Stimulated activated CD8-positive, alpha-beta memory T cell treated with anti-CD3 and anti-CD28 coated beads, Interleukin-2, amount 100 ng/mL, for 1 hour (primary cell): Measurements from ENCODE around the gene RWDD1.

ENCODE experiments used
- DNase-seq, 2 donors: peaks; one replicate each; pipeline ENCODE4 v3.0.0-alpha.2; 2020; ENCODE audit warnings: low read depth in 2 of 2

The RWDD1 gene, protein sequence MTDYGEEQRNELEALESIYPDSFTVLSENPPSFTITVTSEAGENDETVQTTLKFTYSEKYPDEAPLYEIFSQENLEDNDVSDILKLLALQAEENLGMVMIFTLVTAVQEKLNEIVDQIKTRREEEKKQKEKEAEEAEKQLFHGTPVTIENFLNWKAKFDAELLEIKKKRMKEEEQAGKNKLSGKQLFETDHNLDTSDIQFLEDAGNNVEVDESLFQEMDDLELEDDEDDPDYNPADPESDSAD

DNA sequence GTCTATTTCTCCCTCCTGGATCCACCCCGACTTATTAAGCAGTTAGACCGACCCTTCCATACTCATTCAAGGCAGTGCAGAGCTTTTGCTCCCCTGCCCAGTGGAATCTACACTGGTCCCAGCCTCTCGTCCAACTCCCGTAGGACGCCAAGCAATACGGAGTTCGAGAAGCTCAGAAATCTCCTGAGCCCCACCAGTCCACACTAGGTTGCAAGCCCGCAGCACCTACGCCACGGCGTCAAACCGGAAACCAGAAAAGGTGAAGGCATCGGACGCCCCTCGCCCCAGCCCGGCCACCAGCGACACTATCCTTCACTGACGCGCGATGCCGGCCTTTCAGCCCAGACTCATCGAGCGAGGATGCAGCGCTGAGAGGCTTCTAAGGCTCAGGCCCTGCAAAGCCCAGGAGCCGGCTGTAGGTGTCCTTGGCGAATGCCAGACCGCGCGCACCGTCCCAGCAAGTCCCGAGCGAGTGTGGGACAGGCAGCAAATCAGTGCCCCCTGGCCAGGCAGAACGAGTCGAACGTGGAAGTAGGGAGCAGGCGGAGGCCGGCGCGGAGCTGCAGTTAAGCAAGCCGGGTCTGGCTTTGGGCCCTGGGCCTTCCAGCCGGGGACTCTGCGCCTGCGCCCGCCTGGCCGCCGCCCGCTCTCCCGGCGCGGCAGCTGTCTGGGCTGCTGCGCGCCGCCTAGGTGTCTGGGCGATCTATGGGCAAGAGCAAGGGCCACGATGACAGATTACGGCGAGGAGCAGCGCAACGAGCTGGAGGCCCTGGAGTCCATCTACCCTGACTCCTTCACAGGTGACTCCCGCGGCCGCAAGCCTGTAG lies at the start of gene RWDD1:
RWDD1 (plus strand) TSS at position 649 of the 827 bp plus-strand sequence; CDS start at position 728, 79 bp downstream.
- DNase-seq: peak; percentile 92 to 96

DNA sequence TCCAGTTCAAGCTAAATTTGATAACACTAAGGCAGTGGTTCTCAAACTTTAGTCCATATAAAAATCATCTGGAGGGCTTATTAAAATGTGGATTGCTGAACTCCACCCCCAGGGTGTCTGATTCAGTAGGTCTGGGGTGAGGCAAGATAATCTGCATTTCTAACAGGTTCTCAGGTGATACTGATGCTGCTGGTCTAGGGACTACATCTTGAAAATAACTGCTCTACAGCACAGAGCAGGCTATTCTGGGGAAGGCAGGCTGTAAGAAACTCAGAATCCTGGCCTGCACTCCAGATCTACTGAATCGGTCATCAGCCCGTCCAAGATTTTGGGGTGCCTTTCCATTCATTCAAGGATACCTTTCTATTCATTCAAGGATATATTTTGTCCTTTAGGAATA lies 48.4 kb upstream of the RWDD1 start:
- no peak for DNase-seq

DNA sequence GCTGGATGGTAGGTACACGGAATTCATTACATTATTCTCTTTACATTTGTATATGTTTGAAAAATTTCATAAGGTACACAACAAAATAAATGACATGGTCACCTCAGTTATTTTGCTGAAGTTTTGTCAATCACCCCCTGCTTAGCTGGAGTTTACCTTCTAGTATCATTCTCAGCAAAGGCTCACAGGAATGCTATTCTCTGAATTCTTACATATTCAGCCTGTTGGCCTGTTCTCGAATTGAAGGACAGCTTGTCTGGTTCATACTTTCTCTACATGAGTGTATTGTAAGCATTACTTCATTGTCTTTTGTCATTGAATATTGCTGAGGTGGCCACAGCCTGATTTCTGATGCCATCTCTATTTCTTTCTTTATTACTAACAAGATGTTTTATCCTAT lies 47.1 kb upstream of the RWDD1 start:
- no peak for DNase-seq

DNA sequence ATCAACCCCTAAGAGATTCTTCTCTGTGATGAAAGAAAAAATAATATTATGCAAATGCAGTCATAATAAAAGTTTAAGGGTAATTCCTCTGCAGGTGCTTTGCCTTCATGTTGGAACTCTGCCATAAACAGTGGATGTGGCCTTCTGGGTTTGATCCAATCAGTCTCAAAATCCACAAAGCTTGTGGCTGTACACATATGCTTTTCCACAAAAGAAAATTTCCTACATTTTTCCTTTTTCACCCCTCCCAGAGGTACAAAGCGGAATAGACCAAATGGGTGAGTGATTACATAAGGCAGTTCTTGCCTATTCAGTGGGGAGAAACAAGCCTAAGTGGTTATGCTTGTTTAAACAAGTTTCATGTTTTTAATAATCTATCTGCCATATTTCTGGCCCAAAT lies 43.2 kb upstream of the RWDD1 start:
- DNase-seq: no peak

DNA sequence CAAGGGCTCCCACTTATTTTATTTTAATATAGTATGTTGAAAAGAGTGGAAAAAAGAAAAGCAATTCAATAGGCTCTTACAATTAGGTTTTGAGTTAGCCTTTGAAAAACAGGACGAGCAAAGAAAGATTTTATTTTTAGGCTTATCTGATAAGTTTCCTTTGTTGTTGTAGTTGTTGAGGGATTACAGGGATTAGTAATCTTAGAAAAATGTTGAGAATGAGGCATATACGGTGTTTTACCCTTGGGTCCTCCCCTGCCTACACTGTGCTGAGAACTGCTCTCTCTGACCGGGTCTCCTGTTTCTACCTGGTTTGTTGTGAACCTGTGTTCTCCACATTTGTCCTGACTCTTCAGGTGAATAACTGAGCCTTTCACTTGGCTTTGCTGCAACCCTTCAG lies 42.5 kb upstream of the RWDD1 start:
- DNase-seq: no peak

DNA sequence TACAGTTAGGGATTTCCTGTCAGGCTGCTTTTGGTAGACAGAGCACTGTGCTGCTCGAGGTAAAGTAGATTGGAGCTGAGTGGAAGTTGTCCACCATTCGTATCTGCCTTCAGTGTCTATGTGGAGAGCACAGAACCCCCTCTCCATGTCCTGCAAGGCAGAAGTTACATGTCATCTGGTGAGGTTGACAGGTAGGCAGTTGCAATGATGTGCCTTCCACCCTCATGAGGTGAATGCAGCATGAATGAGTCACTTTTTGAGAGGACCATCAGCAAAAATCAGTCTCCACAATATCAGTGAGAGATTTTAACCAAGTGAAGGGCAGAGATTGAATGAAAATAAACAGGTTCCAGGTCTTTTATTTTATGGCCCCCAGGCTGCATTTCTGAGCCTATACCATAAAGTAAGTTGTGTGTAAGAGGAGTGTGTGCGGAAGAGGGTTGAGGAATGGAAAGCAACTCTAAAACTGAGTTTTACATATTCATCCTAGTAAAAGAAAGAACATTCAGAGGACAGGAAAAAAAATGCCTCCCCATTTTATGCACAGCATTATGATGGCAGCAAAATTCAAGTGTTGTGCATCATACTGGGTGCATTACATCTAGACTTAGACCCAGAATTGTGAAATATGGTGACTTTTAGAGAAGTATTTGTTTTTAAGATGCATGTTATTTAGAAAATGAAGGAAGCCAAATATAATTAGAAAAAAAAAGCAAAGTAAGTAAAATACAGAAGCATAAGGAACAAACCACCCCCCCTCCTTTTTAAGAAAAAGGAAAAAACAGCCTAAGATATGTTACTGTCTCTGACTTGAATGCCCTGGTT lies 41.6 kb upstream of the RWDD1 start:
- DNase-seq: no peak

DNA sequence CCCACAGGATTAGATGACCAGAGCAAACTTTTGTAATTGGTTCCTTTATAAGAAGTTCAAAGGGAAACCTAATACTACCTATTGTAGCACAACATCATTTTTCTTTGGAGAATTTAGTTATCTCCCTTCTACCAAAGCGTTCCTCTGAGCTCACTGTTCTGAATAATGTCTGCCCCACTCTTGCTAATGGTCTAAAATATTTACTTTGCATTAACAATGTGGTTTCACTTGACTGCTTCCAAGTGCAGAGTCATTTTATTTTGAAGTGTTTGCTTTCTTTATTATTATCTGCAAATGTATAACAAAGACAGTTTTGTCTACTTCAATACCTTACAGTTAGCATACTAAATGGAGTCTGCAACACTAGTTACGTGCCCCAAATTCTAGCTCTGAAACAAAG lies 40.9 kb upstream of the RWDD1 start:
- no peak for DNase-seq

DNA sequence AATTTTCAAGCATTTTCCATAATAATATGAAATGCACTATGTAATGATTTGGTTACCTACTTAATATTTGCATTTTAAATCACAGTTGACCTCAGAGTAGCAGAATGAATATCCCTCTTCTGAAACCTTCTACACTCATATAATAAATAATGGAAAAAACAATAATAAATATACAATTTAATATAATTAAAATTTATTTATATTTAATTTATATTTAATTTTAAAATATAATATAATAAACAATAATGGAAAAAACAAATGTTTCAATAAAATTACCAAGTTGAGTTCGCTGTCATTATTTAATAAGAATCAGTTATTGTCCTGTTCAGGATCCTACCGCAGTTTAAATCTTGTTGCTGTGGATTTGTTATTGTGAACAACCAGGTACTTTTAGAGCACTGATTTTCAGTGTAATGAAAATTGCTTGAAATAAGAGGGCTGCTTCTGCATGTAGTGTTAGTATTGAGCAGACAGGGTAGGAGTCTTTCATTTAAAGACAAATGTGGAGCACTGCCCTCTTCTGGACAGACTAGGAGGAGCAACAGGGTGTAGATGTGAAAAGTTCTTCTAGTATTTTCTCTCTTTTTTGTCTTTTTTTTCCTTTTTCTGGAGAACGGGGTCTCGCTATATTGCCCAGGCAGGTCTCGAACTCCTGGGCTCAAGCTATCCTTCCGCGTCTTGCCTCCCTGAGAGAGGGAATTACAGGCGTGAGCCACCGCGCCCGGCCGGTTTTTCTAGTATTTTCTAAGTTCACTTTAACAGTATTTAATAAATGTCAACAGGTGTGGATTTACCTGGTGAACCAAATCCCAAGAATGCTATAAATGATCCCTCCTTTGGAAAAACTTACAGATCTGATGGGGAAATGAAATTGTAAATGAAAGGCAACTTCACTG lies 39.4 kb upstream of the RWDD1 start:
- peak in 1 of 2 donors; percentile 24 for DNase-seq

DNA sequence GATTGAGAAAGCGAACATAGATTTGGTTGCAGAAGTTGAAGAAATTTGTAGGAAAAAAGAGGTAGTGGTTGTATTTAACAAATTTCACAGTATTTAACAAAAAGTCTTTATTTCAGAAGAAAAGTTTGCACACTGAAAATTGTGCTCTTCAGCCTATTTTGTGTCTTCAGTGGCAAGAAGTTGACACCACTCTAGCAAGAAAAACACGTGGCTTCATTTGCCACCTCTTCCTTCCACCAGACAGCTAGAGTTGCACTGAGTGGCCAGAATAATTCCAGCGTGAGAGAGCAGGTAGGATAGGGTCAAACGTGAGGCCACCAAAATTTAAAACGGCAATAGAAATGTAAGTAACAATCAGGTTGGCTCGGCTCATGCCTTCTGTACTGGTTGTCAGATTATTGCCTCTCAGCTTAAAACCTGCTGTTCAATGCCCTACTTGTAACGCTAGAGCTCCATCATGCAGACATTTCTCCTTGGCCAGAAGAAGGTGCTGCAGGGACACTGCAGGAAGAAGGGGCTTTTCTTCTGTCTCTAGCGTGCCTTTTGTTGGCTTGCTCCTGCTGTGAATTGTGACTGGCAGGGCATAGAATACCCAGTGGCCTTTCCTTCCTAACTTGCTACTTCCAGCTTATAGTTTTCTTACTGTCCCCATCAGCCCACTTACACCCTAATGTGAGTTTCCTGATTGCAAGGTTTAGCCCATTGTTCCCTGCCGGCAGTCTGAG lies 37.9 kb upstream of the RWDD1 start:
- DNase-seq: no peak

DNA sequence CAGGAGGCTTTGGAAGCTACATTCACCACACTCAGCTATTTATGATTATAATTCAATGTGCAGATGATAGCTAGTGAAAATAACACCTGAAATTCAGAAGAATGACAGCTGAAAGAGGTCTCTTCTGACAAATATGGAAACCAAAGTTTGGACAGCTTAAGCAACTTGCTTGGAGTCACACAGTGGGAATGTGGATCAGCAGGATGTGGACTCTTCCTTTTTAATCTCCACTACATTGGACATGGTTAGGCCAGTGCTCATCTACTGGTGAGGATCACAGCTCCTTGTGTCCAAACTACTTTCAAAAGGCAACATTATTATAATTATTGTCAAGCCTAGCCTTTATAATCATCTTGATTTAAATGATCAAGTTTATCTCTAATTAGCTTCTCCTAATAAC lies 36.2 kb upstream of the RWDD1 start:
- DNase-seq: no peak

DNA sequence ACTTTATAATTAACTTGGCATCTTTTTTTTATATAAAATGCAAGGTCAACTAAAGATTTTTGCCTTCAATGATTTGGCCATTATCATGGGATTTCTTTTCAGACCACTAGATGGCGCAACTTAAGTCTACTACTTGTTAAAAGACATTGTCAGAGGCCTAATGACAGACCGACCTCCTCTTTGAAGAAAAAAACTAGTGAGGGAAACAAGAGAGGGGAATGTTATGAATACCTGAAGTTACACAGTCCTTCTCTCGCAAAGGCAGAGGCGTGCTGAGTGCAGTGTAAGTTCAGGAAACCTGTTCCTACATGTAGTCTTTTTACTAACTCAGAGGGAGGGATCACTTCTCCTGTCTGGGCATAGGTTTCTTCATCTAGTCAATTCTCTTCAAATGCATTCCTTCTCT lies 35.1 kb upstream of the RWDD1 start:
- no peak for DNase-seq

DNA sequence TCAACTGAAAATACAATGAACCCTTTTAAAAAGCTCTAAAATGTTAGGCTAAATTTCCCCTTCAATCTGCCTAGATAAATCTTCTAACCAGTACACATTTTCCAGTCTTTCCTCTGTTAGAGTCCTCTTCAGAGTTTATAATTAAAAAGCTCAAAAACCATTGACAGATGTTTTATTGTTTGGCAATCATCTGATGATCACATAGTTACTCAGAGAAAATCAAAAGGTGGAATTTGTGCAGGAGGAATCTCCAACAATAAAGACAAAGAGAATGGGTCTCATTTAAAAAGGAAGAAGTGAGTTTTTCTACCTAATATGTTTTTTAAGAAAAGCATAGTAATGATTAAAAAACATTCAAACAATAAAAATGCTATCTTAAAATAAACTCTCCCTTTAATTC lies 28.9 kb upstream of the RWDD1 start:
- DNase-seq: no peak

DNA sequence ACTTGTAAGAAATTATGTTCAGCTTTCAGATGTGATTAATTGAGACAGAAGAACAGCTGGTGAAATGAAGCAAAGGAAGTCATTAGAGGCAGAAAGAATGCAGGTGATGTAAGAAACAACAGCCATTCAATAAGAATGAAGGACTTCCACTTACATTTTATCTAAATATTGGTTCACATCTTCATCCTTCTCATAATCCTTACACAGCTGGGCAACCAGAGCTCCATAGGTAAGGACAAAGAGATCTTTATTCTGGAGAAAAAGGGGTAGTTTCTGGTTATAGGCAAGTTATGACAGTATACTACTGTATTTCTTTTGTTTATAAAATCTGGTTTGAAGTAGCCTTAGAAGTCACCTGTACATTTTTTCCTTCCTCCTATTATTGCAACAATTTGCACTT lies 28.2 kb upstream of the RWDD1 start:
- no peak for DNase-seq

DNA sequence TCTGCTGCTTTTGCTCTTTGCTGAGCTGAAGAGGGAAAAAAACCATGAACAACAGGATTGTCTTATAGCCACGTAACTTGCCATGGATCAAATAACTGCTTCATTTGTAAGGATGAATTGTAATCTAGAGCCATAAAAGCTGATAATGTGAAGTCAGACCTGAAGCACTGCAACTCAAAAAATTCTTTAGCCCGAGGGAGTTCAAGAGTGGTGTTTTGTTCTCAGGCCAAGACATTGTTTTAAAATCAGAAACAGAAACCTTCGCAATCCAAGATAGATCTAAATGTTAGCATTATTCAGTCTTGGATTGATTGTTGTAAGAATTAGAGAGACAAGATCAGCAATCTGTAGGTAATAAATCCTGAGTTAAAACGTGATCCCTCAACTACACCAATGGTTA lies 25.7 kb upstream of the RWDD1 start, which contains the start of gene TRAPPC3L:
TRAPPC3L (minus strand) TSS at position 34 of the 400 bp plus-strand sequence. CDS start 170 bp downstream, outside the sequence.
- DNase-seq: no peak

DNA sequence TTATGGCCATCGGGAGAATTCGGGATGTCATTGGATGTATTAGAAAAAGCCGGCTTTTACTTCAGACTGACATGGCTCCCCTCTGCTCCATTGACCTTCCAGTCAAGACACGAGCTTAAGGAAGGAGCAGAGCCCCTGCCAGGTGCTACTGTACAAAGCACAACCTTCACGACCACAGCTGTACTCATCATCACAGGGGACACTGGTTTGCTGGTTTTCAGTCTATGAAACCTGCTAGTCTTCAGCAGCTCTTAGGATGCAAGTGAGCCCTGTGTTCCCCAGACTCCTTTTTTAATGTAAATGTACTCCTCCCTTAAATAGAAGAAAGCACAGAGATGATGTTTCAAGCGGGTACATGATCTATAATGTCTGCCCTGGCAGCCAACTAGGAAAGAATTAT lies 23.9 kb upstream of the RWDD1 start:
- DNase-seq: no peak

DNA sequence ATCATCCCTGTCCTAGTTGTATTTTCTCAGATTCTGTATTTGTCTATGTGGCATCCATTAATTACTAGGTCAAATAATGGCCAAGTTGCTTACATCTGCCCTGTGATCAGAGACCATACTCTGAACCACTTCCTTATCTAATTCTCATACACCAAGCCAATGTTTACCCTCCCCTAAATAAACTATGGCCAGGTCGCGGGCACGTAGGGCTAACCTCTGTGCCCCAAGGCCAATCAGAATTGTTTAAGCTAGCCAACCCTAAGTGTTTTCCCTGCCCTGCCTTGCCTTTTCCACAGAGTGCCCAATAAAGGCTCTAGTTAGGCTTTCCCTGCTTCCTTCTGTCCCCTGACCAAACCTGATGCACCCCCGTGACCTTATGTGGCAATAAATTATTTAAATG lies 20.5 kb upstream of the RWDD1 start:
- DNase-seq: no peak

DNA sequence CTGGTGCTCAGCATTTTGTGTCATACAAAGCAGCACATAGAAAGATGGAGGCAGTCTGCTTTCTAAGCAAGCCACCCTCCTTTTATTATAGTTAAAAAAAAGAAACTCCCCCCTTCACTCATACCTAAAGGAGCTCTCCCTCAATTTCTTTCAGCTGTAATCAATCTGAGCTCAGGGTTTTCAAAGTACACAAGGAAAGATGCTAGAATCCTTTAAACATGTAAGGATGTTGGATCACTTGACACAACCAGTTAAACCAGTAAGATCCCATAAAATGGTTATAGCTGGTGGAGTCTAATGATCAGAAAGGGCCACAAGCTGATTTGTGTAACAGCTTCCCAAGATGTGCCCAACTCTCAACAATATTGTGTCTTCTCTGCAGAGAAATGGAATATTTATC lies 17.9 kb upstream of the RWDD1 start, which contains the start of gene CALHM4:
CALHM4 (plus strand) TSS at position 301 of the 400 bp plus-strand sequence; CDS start at position 344, 43 bp downstream.
- DNase-seq: no peak

DNA sequence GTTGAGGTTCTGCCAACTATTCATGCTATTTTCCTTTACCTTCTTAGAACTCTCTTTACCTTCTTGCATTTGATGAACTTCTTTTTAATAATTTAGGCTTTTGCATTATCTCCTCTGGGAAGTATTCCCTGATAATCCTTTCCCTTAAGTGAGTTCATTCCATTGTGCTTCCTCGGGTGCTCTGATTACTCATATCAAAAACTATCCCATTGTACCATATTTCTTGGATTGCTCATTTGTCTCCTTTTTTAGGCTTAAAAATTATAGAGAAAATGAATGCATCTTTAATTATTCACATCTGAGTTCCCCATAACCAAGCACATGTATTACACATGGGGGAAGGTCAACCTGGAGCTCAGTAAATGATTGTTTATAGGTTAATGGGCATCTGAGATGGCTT lies 15.2 kb upstream of the RWDD1 start:
- DNase-seq: no peak

DNA sequence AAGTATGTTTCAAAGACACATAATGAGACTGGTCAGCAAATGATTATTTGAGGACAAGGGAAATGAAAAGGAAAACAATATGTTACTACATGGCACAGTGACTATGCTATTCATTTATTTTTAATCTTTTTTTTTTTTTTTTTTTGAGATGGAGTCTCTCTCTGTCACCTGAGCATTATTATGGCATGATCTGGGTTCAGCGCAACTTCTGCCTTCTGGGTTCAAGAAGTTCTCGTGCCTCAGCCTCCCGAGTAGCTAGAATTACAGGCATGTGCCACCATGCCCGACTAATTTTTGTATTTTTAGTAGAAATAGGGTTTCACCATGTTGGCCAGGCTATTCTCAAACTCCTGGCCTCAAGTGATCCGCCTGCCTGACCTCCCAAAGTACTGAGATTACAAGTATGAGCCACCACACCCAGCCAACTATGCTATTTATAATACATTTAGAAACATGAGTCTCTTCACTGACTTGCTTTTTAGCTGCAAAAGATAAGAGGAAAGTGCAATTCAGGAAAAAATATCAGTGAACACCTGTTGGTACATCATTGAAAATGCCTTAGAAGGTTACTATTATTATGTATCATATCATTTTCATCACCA lies 14.4 kb upstream of the RWDD1 start:
- no peak for DNase-seq

DNA sequence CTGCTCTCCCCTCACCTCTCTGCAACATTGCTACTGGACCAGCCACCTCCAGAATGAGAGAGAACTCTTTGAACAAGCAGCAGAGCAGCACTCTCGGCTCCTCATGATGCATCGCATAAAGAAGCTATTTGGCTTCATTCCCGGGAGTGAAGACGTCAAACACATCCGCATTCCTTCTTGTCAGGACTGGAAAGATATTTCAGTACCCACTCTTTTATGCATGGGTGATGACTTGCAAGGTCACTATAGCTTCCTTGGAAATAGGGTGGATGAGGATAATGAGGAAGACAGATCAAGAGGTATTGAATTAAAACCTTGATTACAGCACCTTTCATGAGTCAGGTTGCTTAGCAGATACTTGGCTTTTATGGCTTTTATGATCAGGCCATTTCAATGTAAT lies 13.4 kb upstream of the RWDD1 start:
- DNase-seq: no peak
